Astrocyte (in vitro differentiated cells and primary cell): Measurements from ENCODE around the gene HMGB1. TPM values are rescaled to one million over a fixed set of nuclear protein-coding genes. Genes with fewer than 3 reads are reported as not detected.
A peak's percentile ranks its signal among the peaks of the same experiment; 100 is the strongest.

ENCODE experiments used
- DNase-seq: peaks from one replicate; pipeline ENCODE4 v3.0.0-alpha.2; 2010; ENCODE audit warnings: low read depth
- FAIRE-seq: peaks from 2 replicates; lab custom pipeline; 2011; peaks lifted over from hg19 to GRCh38; lab: Jason Lieb, UNC
- H2AFZ ChIP-seq: 2 replicates; pipeline ENCODE4 v1.6.0; 2012; ENCODE audit warnings: low read depth, low read length, inconsistent platforms
- H3K27ac ChIP-seq: 2 replicates; pipeline ENCODE4 v1.5.1; 2011; ENCODE audit warnings: low read depth, low read length, inconsistent platforms
- H3K27me3 ChIP-seq: 2 replicates; pipeline ENCODE4 v1.6.0; 2011; ENCODE audit warnings: low read length, inconsistent platforms; ENCODE audit not compliant: insufficient read depth
- H3K36me3 ChIP-seq: 2 replicates; pipeline ENCODE4 v1.5.1; 2011; ENCODE audit warnings: low read length, inconsistent platforms; ENCODE audit not compliant: insufficient read depth
- H3K4me1 ChIP-seq: 2 replicates; pipeline ENCODE4 v1.5.1; 2011; ENCODE audit warnings: low read length, inconsistent platforms; ENCODE audit not compliant: insufficient read depth
- H3K4me2 ChIP-seq: 2 replicates; pipeline ENCODE4 v1.6.0; 2012; ENCODE audit warnings: low read length, inconsistent platforms
- H3K4me3 ChIP-seq: 2 replicates; pipeline ENCODE4 v1.5.1; 2011; ENCODE audit warnings: low read depth, mild to moderate bottlenecking, low read length, inconsistent platforms; ENCODE audit not compliant: insufficient read depth
- H3K79me2 ChIP-seq: 2 replicates; pipeline ENCODE4 v1.6.0; 2012; ENCODE audit warnings: mild to moderate bottlenecking, low read length, inconsistent platforms; ENCODE audit not compliant: insufficient read depth
- H3K9ac ChIP-seq: 2 replicates; pipeline ENCODE4 v1.6.0; 2012; ENCODE audit warnings: mild to moderate bottlenecking, low read length, inconsistent platforms
- H3K9me3 ChIP-seq: 2 replicates; pipeline ENCODE4 v1.5.1; 2012; ENCODE audit warnings: low read depth, mild to moderate bottlenecking, low read length, inconsistent platforms; ENCODE audit not compliant: insufficient read depth
- H4K20me1 ChIP-seq: 2 replicates; pipeline ENCODE4 v1.6.0; 2012; ENCODE audit warnings: low read length, inconsistent platforms; ENCODE audit not compliant: insufficient read depth
- H3K27ac Mint-ChIP-seq: one replicate; pipeline ENCODE4 v1.8.0; 2021; ENCODE audit warnings: mild to moderate bottlenecking, mixed read lengths; ENCODE audit not compliant: unreplicated experiment
- H3K27me3 Mint-ChIP-seq: one replicate; pipeline ENCODE4 v1.8.0; 2021; ENCODE audit warnings: low read depth, mixed read lengths; ENCODE audit not compliant: unreplicated experiment
- H3K36me3 Mint-ChIP-seq: one replicate; pipeline ENCODE4 v1.8.0; 2021; ENCODE audit warnings: low read depth, mixed read lengths; ENCODE audit not compliant: unreplicated experiment
- H3K4me1 Mint-ChIP-seq: one replicate; pipeline ENCODE4 v1.8.0; 2021; ENCODE audit warnings: low read depth, mixed read lengths; ENCODE audit not compliant: unreplicated experiment
- H3K4me3 Mint-ChIP-seq: one replicate; pipeline ENCODE4 v1.8.0; 2021; ENCODE audit warnings: mild to moderate bottlenecking, moderate library complexity, mixed read lengths; ENCODE audit not compliant: unreplicated experiment
- H3K9me3 Mint-ChIP-seq: one replicate; pipeline ENCODE4 v1.8.0; 2021; ENCODE audit warnings: mild to moderate bottlenecking, mixed read lengths; ENCODE audit not compliant: unreplicated experiment
- EZH2 ChIP-seq: IDR thresholded peaks from 2 replicates; pipeline ENCODE4 v1.6.1; 2012; ENCODE audit warnings: mild to moderate bottlenecking, low read length, inconsistent platforms; ENCODE audit not compliant: insufficient read depth
- total RNA-seq: library from RNA; stranded (reverse); gene quantifications from 2 replicates; pipeline ENCODE4 v1.2.1, GENCODE V29; 2021
- TF ChIP-seq, protein P1 (sequence below): IDR thresholded peaks from 2 replicates; pipeline ENCODE4 v1.5.1; 2011; ENCODE audit warnings: low read depth, mild to moderate bottlenecking, inconsistent platforms, low read length, moderate library complexity; ENCODE audit not compliant: insufficient read depth

Gene HMGB1
- total RNA-seq, 1 donor from 2014 or later = 200 TPM

DNA sequence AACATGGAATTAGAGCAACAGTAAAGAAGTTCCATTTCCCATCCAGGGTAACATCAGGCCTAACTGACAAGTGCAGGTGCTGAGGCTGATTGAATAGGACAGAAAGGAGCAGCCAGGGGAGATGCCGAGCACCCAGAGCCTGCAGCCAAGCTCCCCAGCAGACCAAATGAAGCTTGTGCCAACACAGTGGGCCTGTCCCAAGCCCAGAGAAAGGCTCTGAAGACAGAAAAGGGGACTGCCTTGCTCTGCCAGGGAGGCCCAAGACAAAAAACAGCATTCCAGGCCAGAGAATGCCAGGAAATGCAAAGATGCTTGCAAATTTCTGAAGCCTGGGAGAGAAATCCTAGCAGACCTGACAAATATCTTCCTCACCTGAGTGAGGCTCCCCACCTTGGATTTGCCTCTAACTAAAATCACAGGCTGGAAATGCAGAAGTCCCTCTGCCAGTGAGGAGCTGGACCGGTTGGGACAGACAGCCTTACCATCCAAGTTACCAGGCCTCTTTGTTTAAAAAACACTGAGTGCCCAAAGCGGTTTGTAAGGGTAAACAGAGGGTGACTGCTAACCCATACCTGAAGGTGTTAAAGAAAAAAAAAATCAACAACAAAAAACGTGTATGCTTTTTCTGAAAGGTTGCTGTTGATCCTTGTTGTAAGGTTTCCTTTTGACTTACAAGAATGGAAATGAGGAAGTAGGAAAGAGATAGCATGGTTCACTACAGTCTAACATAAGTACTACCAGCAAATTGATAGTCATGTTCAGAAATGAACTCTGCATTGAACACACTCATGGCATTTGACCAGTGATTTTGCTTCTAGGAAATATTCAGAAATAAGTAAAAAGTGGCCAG lies 11.8 kb upstream of the HMGB1 start:
- Histone ChIP-seq H2AFZ (no peak overlapping the region), H4K20me1 (no peaks in the 10 kb centered on the region), H3K27ac (no peak overlapping the region), H3K9me3 (no peaks in the 10 kb centered on the region), H3K4me1 (no peaks in the 10 kb centered on the region), H3K36me3 (no peaks in the 10 kb centered on the region), H3K4me2 (no peak overlapping the region), H3K79me2 (no peaks in the 10 kb centered on the region), H3K9ac (no peak overlapping the region), H3K4me3 (no peak overlapping the region), H3K27me3 (no peaks in the 10 kb centered on the region)
- FAIRE-seq (no peak), DNase-seq (no peak)
- Mint-ChIP-seq H3K27me3 (peaks cover 2% of the 10 kb centered on the region), H3K36me3 (no peaks in the 10 kb centered on the region), H3K9me3 (peaks cover 3% of the 10 kb centered on the region), H3K4me3 (no peak overlapping the region), H3K27ac (no peak overlapping the region), H3K4me1 (no peaks in the 10 kb centered on the region)
- TF ChIP-seq, protein P1, sequence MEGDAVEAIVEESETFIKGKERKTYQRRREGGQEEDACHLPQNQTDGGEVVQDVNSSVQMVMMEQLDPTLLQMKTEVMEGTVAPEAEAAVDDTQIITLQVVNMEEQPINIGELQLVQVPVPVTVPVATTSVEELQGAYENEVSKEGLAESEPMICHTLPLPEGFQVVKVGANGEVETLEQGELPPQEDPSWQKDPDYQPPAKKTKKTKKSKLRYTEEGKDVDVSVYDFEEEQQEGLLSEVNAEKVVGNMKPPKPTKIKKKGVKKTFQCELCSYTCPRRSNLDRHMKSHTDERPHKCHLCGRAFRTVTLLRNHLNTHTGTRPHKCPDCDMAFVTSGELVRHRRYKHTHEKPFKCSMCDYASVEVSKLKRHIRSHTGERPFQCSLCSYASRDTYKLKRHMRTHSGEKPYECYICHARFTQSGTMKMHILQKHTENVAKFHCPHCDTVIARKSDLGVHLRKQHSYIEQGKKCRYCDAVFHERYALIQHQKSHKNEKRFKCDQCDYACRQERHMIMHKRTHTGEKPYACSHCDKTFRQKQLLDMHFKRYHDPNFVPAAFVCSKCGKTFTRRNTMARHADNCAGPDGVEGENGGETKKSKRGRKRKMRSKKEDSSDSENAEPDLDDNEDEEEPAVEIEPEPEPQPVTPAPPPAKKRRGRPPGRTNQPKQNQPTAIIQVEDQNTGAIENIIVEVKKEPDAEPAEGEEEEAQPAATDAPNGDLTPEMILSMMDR = no peak
- no peak for TF ChIP-seq EZH2

DNA sequence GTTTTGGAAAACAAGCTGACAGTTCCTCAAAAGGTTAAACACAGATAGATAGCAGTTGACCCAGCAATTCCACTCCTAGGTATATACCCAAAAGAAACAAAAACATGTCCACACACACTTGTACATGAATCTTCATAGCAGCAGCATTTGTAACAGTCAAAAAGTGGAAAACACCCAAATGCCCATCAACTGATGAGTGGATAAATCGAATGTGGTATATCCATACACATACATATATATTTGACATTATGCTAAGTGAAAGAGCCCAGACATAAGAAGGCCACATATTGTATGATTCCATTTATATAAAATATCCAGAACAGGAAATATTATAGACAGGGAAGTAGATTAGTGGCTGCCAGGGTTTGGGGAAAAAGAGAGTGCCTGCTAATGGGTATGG lies 7.9 kb upstream of the HMGB1 start:
- no peak overlapping the region for H3K4me3 ChIP-seq
- H3K4me1 Mint-ChIP-seq = no peaks in the 10 kb centered on the region
- H3K9me3 ChIP-seq = no peaks in the 10 kb centered on the region
- H3K4me2 ChIP-seq = no peak overlapping the region
- no peaks in the 10 kb centered on the region for H3K79me2 ChIP-seq
- H3K27me3 Mint-ChIP-seq = no peaks in the 10 kb centered on the region
- H3K27me3 ChIP-seq = no peaks in the 10 kb centered on the region
- no peak overlapping the region for H3K27ac ChIP-seq
- TF ChIP-seq EZH2 = no peak
- TF ChIP-seq, protein P1 = no peak
- no peaks in the 10 kb centered on the region for H3K4me1 ChIP-seq
- H4K20me1 ChIP-seq = no peaks in the 10 kb centered on the region
- DNase-seq = no peak
- H3K27ac Mint-ChIP-seq = no peak overlapping the region
- no peak overlapping the region for H2AFZ ChIP-seq
- H3K36me3 Mint-ChIP-seq = no peaks in the 10 kb centered on the region
- FAIRE-seq = no peak
- H3K36me3 ChIP-seq = no peaks in the 10 kb centered on the region
- H3K9ac ChIP-seq = no peak overlapping the region
- no peaks in the 10 kb centered on the region for H3K9me3 Mint-ChIP-seq
- no peak overlapping the region for H3K4me3 Mint-ChIP-seq

DNA sequence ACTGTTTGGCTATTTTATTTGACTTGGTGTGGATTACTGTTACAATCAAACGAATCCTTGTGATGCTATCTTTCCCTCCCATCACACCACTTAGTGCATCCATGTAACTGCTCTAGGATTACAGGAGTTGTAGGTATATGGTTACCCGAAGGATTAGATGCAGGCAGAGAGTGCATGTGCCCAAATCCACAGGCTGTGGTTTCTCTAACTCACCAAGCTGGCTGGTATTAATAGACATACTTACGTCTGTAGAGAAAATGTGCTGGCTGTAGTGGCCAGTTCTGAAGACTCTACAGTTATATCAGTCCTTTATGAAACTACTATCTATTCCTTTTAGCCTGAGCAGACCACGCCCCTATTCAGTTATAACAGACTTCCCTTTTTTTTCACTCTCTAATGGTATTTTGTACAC lies 1.1 kb upstream of the HMGB1 start:
- Histone ChIP-seq H3K27me3 (no peaks in the 10 kb centered on the region), H3K4me1 (peaks cover 23% of the 10 kb centered on the region), H3K79me2 (peaks cover 28% of the 10 kb centered on the region), H3K27ac (peak overlapping the region; percentile 95), H3K36me3 (peaks cover 15% of the 10 kb centered on the region), H3K9me3 (no peaks in the 10 kb centered on the region), H4K20me1 (no peaks in the 10 kb centered on the region), H2AFZ (peak overlapping the region; percentile 32), H3K4me3 (peak overlapping the region; percentile 70), H3K9ac (peak overlapping the region; percentile 94), H3K4me2 (peak overlapping the region; percentile 85)
- Mint-ChIP-seq H3K27me3 (no peaks in the 10 kb centered on the region), H3K4me1 (peaks cover 13% of the 10 kb centered on the region), H3K4me3 (no peak overlapping the region), H3K36me3 (no peaks in the 10 kb centered on the region), H3K9me3 (no peaks in the 10 kb centered on the region), H3K27ac (peak overlapping the region; percentile 50)
- TF ChIP-seq, protein P1 = no peak
- no peak for TF ChIP-seq EZH2
- peak; percentile 18 for DNase-seq
- FAIRE-seq = no peak
